GM18499 (cell line): Measurements from ENCODE around the gene SPPL3.
"Not testable (repeated sequence)": the region's sequence is repeated elsewhere in the genome, so short reads cannot be mapped to it uniquely, and the experiment has no call there.

Experiments used
- ATAC-seq: cut with Tn5 transposase; IDR thresholded peaks from one replicate; pipeline ENCODE4 v1.9.1; 2021; ENCODE audit warnings: moderate number of reproducible peaks; ENCODE audit not compliant: insufficient read depth, unreplicated experiment

Gene SPPL3

GRCh38 chr12:120904197-120904773, at the start of gene SPPL3:
SPPL3 (minus strand) TSS chr12:120904358; CDS start chr12:120903867, 491 bp downstream.
- ATAC-seq: no peak

DNA sequence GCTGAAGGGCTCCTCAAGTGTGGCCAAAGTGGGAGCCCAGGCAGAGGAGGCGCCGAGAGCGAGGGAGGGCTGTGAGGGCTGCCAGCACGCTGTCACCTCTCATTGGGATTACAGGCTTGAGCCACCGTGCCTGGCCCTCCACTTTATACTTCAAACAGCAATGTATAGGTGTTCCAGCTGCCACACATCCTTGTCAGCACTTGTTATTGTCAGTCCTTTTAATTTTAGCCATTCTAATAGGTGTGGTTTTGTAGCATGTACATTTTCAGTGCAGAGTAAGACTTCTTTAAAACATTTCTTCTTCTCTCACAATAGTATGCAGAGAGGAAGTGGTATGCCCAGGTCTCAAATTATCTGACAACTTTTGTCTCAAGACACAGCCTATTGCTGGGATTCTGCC, 46.6 kb upstream of the SPPL3 start:
- no peak for ATAC-seq

- not testable (repeated sequence) for ATAC-seq
These were observed 46.2 kb upstream of the SPPL3 start for GRCh38 chr12:120950260-120950799.

DNA sequence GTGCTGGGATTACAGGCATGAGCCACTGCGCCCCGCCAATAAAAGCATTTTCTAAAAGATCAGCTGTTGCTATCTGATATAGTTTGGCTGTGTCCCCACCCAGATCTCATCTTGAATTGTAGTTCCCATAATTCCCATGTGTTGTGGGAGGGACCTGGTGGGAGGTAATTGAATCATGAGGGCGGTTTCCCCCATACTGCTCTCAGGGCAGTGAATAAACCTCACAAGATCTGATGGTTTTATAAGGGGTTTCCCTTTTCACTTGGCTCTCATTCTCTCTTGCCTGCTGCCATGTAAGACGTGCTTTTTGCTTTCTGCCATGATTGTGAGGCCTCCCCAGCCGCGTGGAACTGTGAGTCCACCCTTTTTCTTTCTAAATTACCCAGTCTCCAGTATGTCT, 41.4 kb upstream of the SPPL3 start:
- not testable (repeated sequence) for ATAC-seq

DNA sequence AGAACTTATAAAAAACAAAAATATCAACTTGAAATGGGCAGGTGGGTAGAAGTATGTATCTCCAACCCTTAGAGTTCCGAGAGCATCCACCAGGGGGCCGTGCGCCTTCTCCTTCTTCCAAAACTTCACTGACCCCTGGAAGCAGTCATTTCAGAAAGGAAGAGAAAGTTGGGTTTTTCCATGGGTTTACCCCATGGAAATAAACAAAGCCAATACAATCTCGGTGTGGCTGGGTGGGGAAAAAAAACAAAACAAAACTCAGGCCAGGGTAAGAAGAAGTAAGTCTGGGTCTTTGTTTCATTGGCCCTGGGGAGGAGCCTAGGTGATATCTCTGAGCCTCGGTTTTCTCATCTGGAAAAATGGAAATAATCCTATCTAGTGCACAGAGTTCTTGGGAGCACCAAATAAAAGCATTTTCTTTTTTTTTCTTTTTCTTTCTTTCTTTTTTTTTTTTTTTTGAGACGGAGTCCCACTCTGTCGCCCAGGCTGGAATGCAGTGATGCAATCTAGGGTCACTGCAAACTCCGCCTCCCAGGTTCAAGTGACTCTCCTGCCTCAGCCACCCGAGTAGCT, 40.6 kb upstream of the SPPL3 start:
- no peak for ATAC-seq

- ATAC-seq: no peak
These were observed 39.3 kb upstream of the SPPL3 start for GRCh38 chr12:120943482-120943881.

- ATAC-seq: no peak
These were observed 37.8 kb upstream of the SPPL3 start for GRCh38 chr12:120941846-120942405.

- no peak for ATAC-seq
These were observed 37.3 kb upstream of the SPPL3 start for GRCh38 chr12:120941412-120941811.

- ATAC-seq: no peak
These were observed 36.6 kb upstream of the SPPL3 start for GRCh38 chr12:120940799-120941198.

DNA sequence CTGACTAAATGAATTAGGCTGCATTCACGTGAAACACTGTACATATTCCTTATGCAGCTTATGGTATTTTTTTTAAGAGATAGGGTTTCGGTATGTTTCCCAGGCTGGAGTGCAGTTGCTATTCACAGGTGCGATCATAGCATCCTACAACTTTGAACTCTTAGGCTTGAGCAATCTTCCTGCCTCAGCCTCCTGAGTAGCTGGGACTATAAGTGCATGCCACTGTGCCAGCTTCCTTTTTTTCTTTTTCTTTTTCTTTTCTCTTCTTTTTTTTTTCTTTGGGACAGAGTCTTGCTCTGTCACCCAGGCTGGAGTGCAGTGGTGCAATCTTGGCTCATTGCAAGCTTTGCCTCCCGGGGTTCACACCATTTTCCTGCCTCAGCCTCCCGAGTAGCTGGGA, 35.8 kb upstream of the SPPL3 start:
- ATAC-seq: no peak

- ATAC-seq: no peak
These were observed 35.4 kb upstream of the SPPL3 start for GRCh38 chr12:120939523-120939922.

- no peak for ATAC-seq
These were observed 34.3 kb upstream of the SPPL3 start for GRCh38 chr12:120938496-120938895.

DNA sequence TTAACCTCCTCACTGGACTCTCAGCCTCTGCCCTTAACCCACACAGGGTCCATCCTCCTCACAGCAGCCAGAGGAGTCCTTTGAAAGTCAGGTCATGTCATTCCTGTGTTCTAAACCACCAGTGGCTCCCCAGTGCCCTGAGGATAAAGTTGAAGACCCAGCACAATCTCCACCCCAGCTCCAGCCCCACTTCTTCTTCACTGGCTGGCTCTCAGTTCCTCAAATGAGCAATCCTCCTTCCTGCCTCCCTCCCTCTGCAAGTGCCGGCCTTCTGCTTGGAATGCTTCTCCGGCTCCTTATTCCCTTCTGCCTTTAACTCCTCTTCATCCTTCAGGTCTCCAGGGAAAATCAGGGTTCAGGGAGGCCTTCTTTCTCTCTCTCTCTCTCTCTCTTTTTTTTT, 32.0 kb upstream of the SPPL3 start:
- no peak for ATAC-seq

DNA sequence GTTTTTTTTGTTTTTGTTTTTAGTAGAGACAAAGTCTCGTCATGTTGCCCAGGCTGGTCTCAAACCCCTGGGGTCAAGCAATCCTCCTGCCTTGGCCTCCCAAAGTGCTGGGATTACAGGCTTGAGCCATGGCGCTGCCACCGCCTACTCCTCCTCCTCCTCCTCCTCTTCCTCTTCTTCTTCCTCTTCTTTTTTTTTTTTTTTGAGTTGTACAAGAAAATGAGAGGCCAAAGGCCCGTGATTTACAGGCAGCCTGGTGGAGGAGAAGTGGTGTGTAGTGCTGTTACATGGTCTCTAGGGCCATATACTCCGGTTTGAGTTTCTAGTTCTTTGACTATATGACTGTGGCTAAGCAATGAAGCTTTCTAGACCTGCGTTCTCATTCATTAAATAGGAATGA, 29.6 kb upstream of the SPPL3 start:
- ATAC-seq: no peak

DNA sequence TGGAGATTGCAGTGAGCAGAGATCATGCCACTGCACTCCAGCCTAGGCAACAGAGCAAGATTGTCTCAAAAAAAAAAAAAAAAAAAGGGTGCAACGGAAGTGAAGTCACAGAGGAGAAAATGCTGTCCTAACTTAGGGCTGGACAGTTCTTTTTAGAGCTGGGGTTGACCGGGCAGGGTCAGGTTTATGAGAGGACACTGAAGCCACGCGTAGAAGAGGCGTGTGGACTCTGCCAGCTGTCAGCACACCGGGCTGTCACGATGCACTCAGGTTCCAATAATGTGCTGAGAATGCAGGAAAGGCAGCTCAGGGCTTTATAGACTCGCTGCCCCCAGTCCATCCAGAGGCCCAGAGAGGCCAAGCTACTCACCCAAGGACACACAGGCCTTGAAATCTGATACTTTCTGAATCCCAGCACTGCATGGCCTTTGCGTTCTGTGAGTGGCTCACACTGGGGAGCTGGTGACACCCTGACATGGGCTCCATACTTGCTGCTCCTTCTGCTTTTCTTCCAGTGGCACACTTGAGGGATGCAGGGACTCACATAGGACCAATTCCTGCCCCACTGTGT, 28.9 kb upstream of the SPPL3 start:
- no peak for ATAC-seq

DNA sequence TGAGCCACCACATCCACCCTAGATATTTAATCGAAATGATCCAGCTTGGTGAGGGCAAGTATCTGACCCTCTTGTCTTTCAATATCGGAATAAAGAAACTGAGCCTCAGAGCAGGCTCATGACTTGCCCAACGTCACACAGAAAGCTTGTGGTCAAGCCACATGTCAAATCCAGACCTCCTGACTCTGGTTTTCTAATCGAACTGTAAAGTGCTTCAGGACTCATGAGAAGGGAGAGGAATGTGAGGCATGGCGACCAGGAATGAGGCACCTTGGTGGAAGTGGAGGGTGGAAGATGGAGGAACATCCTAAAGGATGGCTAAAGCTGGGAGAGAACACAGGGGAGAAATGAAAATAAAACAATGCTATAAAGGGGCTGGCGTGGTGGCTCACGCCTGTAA, 27.9 kb upstream of the SPPL3 start:
- no peak for ATAC-seq

DNA sequence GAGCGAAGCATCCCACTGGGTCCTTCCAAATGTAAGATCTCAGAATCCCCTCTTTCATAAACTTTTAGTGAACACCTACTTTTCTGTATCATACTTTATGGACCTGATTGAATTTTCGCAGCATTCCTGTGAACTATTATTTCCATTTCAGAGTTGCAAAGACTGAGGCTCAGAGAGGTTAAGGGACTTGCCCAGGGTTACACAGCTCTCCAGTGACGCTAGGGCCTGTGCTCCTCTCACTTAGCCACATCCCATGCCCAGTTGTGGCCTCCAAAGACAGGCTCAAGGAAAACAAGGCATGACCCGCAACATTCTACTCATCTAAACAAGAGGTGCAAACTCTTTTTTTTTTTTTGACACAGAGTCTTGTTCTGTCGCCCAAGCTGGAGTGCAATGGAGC, 25.9 kb upstream of the SPPL3 start:
- no peak for ATAC-seq

DNA sequence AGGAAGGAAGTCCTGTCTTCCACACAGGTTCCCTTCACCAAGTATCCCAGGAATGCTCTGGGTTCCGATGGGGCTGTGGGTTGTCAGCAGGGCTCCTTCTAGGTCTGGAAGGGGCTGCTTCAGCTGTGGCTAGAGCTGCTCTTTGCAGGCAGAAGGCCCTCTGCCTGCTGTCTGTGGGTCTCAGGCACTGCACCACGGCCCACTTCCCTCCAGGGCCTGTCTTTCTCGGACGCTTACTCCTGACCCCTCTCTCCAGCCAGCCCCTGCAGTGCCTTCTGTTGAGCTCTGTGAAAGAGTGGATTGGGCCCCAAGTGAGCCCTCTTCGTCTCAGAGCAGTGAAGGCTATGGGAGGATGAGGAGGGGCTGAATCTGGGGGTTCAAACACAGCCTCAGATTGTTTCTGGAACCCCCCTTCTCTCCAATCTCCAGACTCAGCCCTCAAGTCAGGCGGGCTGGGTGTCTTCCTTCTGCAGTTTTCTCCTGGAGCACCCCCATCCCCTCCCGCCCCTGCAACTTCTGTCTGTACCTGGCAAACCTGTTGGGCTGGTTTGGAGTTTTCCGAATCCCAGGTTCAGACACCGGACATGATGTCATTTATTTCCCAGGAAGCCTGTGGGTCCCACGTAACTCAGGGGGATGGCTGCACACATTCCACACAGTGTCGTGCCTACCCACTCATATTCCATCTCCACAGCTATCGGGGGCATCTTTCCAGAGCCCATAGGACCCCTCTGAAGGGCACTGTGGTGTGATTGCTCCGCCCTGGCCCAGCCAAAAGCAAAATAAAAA, 24.9 kb upstream of the SPPL3 start:
- ATAC-seq: no peak

- no peak for ATAC-seq
These were observed 21.8 kb upstream of the SPPL3 start for GRCh38 chr12:120925740-120926563.

DNA sequence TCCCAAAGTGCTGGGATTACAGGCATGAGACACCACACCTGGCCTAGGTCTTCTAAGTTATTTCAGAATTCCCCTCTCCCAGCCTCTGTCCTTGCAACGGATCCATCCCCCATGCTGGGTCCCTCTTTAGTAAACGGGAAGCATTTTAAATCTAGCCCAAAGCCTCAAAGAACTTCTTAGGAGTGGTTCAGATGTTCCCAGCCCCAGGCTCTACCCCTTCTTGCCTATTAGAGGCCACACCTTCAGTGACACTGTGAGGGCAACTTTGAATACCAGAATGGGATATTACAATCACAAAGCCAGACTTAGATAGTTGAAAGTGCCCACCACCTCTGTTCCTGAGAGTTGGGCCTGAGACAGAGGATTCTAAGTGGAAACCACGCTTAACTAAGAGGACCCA, 18.1 kb upstream of the SPPL3 start:
- ATAC-seq: no peak
